Testis (tissue), 2 donors: ENCODE measurements around the gene ZBTB7A.

Experiments
- POLR2A ChIP-seq: fragments of 450-650 bp; IDR thresholded peaks from one replicate; pipeline ENCODE4 v1.6.1; 2017; ENCODE audit warnings: antibody characterized with exemption, mild to moderate bottlenecking, moderate library complexity
- TF ChIP-seq, protein P1 (sequence below), 3 experiments: fragments of 450-650 bp in 2 of 3; fragments of 200-600 bp in 1 of 3; sonication (generic) in 1 of 3; IDR thresholded peaks; one replicate each; pipeline ENCODE4 v1.5.1; 2016 to 2019; ENCODE audit warnings: antibody characterized with exemption in 3 of 3, mild to moderate bottlenecking in 2 of 3, moderate library complexity in 1 of 3

DNA sequence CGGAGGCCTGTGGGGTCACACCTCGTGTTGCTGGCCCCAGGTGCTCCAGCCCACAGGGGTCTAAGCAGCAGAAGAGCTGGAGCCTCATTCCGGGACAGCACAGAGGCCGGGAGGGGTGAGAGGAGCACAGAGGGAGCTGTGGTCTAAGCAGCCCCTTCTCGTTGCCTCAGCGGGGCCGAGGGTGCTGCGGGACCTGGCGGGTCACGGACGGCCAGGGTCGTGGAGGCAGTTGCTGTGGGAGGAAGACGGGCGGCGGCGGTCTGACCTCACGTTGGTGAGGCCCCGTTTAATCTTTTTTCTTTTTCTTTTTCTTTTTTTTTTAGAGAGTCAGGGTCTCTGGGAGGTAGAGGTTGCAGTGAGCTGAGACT is 37.5 kb downstream of the ZBTB7A start:
- TF ChIP-seq, protein P1, sequence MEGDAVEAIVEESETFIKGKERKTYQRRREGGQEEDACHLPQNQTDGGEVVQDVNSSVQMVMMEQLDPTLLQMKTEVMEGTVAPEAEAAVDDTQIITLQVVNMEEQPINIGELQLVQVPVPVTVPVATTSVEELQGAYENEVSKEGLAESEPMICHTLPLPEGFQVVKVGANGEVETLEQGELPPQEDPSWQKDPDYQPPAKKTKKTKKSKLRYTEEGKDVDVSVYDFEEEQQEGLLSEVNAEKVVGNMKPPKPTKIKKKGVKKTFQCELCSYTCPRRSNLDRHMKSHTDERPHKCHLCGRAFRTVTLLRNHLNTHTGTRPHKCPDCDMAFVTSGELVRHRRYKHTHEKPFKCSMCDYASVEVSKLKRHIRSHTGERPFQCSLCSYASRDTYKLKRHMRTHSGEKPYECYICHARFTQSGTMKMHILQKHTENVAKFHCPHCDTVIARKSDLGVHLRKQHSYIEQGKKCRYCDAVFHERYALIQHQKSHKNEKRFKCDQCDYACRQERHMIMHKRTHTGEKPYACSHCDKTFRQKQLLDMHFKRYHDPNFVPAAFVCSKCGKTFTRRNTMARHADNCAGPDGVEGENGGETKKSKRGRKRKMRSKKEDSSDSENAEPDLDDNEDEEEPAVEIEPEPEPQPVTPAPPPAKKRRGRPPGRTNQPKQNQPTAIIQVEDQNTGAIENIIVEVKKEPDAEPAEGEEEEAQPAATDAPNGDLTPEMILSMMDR (IDR thresholded peaks at IDR 0.05): no peak
- no peak for TF ChIP-seq POLR2A
